Measurements from ENCODE around the gene DNAJB4. TPM values are rescaled to one million over a fixed set of nuclear protein-coding genes. Genes with fewer than 3 reads are reported as not detected.

The DNAJB4 gene
- total and polyA plus RNA-seq, 2 of the 13 experiments (the other 11 are each of a cell fraction or from before 2014, with no cell fraction given), result 4.4 to 18.6 TPM

DNA sequence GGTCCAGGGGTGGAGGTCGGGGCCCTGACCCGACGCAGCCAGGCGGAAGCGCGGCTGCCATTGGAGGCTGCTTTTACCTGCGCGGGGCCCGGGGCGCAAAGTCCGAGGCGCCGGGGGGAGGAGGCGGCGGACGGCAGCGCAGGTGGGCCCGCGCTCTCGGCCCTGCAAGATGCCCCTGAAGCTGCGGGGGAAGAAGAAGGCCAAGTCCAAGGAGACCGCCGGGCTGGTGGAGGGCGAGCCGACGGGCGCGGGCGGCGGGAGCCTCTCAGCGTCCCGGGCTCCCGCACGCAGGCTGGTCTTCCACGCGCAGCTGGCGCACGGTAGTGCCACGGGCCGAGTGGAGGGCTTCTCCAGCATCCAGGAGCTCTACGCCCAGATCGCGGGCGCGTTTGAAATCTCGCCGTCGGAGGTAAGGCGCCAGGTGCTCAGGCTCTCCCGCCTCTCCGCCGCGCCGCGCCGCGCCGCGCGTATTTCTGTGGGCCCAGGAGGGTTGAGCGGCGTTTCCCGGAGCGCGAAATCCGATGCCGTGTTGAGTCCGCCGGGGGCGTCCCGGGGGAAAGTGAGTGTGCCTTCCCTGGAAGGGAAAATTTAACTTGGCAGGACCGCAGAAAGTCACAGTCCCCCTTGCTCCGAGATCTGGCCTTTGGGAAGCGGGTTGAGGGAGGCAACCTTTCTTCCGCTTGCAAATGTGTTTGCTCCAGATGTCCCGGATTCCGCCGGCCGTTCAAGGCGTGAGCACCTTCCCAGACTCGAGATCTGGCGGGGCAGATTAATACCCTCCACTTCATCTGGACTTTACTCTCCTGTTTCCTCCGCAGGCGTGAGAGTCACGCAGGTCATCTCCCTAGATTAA lies 41.4 kb downstream of the DNAJB4 start, which contains the start of gene GIPC2 (continued):
- TF ChIP-seq, protein P1, sequence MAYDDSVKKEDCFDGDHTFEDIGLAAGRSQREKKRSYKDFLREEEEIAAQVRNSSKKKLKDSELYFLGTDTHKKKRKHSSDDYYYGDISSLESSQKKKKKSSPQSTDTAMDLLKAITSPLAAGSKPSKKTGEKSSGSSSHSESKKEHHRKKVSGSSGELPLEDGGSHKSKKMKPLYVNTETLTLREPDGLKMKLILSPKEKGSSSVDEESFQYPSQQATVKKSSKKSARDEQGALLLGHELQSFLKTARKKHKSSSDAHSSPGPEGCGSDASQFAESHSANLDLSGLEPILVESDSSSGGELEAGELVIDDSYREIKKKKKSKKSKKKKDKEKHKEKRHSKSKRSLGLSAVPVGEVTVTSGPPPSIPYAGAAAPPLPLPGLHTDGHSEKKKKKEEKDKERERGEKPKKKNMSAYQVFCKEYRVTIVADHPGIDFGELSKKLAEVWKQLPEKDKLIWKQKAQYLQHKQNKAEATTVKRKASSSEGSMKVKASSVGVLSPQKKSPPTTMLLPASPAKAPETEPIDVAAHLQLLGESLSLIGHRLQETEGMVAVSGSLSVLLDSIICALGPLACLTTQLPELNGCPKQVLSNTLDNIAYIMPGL (CRISPR knock-in tag; IDR thresholded peaks at IDR 0.05; ENCODE audit: borderline replicate concordance in 1 of 2, low read depth in 1 of 2), result peak in 1 of 2 experiments; percentile 55; a peak in 3 of 4 replicates

- Histone ChIP-seq H3K9ac (ENCODE audit: insufficient read depth, low read depth, low read length) (peak overlapping the region; percentile 80), H4K20me1 (ENCODE audit: insufficient read depth, low read length) (no peaks in the 10 kb centered on the region), H3K36me3 (replicated peaks in 1 of 2; ENCODE audit: control insufficient read depth in 1 of 2, insufficient read depth in 2 of 2, low read length in 2 of 2) (no peaks in the 10 kb centered on the region), H3K27me3 (ENCODE audit: control insufficient read depth in 1 of 2, insufficient read depth in 2 of 2, low read length in 2 of 2) (no peaks in the 10 kb centered on the region; a peak in 1 of 5 replicates), H3K27ac (ENCODE audit: extremely low read length, insufficient read depth, low read length) (peak overlapping the region; percentile 86), H3K9me3 (ENCODE audit: low read length) (no peaks in the 10 kb centered on the region), H3K4me1 (ENCODE audit: insufficient read depth, low read length) (peaks cover 53% of the 10 kb centered on the region), H3K4me2 (ENCODE audit: low read depth, low read length) (peak overlapping the region; percentile 88), H3K79me2 (ENCODE audit: insufficient read depth, low read length) (peaks cover 49% of the 10 kb centered on the region), H3K4me3 (replicated peaks in 1 of 3; ENCODE audit: insufficient read depth in 1 of 3, low read depth in 2 of 3, low read length in 3 of 3) (peak overlapping the region; percentile 79 to 96 (median 90); a peak in 5 of 6 replicates), H2AFZ (ENCODE audit: low read length) (no peak overlapping the region)
- no peak for DNase-seq (ENCODE audit: low spot score)
- intact Hi-C loops (cut with micrococcal nuclease; ENCODE audit: unreplicated experiment), result loop anchor here (5.0 kb wide), 1 partner anchor 65 kb away; no protein-coding TSS in a partner anchor
- in situ Hi-C loops (cut with HindIII; ENCODE audit: extremely low pct_ligation_motif_present, low pct_unique_long_range_greater_than_20kb), result no loop called here
- CTCF ChIA-PET (ENCODE audit: low intra/inter-chr PET ratio, low total read pairs), result no interaction called here
- BruUV-seq (replicated peaks), result no TSS peak
- 2% methylated on average over 5 of the region's 5 CpGs for WGBS (ENCODE audit: low lambda C conversion rate)
- peak; percentile 53 for FAIRE-seq
- POLR2A ChIA-PET, result interaction anchor here (1.2 to 5.1 kb wide), 3 partner anchors 42 to 364 kb away, joined by 4 to 56 read pairs (median 12); partner anchors contain the start of genes DNAJB4 and FUBP1
- ATAC-seq, result no peak
- TF ChIP-seq, protein P2, sequence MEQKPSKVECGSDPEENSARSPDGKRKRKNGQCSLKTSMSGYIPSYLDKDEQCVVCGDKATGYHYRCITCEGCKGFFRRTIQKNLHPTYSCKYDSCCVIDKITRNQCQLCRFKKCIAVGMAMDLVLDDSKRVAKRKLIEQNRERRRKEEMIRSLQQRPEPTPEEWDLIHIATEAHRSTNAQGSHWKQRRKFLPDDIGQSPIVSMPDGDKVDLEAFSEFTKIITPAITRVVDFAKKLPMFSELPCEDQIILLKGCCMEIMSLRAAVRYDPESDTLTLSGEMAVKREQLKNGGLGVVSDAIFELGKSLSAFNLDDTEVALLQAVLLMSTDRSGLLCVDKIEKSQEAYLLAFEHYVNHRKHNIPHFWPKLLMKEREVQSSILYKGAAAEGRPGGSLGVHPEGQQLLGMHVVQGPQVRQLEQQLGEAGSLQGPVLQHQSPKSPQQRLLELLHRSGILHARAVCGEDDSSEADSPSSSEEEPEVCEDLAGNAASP (CRISPR knock-in tag; IDR thresholded peaks at IDR 0.05; ENCODE audit: borderline replicate concordance), result peak; percentile 91; the same call in 1 of the 2 replicates
- TF ChIP-seq SCMH1 (CRISPR knock-in tag; IDR thresholded peaks at IDR 0.05; ENCODE audit: borderline replicate concordance) (no peak), SOX13 (IDR thresholded peaks at IDR 0.05) (no peak), SOX13 (CRISPR knock-in tag; conservative IDR thresholded peaks at IDR 0.05 in 1 of 2, IDR thresholded peaks at IDR 0.05 in 1 of 2) (0 out of 4 replicates have a peak, but pooled peaks of 1 of the 2 experiments have one; percentile 7), ZNF652 (CRISPR knock-in tag; IDR thresholded peaks at IDR 0.05; ENCODE audit: borderline replicate concordance, low read depth) (0 out of 2 replicates have a peak, but pooled peaks have one; percentile 26), RXRB (CRISPR knock-in tag; IDR thresholded peaks at IDR 0.05; ENCODE audit: borderline replicate concordance) (peak; percentile 75), TEAD3 (CRISPR knock-in tag; optimal IDR thresholded peaks at IDR 0.05; ENCODE audit: borderline replicate concordance) (peak; percentile 14), CHCHD3 (CRISPR knock-in tag; IDR thresholded peaks at IDR 0.05) (no peak)
- TF ChIP-seq, protein P3, sequence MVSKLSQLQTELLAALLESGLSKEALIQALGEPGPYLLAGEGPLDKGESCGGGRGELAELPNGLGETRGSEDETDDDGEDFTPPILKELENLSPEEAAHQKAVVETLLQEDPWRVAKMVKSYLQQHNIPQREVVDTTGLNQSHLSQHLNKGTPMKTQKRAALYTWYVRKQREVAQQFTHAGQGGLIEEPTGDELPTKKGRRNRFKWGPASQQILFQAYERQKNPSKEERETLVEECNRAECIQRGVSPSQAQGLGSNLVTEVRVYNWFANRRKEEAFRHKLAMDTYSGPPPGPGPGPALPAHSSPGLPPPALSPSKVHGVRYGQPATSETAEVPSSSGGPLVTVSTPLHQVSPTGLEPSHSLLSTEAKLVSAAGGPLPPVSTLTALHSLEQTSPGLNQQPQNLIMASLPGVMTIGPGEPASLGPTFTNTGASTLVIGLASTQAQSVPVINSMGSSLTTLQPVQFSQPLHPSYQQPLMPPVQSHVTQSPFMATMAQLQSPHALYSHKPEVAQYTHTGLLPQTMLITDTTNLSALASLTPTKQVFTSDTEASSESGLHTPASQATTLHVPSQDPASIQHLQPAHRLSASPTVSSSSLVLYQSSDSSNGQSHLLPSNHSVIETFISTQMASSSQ (IDR thresholded peaks at IDR 0.05; ENCODE audit: low read depth), result no peak
- TF ChIP-seq, protein P3 (CRISPR knock-in tag; IDR thresholded peaks at IDR 0.05; ENCODE audit: borderline replicate concordance), result no peak
These were observed 42.4 kb downstream of the DNAJB4 start for GRCh38 chr1:78047106-78047505.
